BJ (cell line): ENCODE data around the gene COLEC12. TPM values are rescaled to one million over a fixed set of nuclear protein-coding genes. Genes with fewer than 3 reads are reported as not detected.
"Not testable (repeated sequence)": the region's sequence is repeated elsewhere in the genome, so short reads cannot be mapped to it uniquely, and the experiment has no call there.

Source experiments
- CTCF ChIA-PET: fragments of 350-600 bp; formaldehyde crosslinking; extraction: SDS; loops from one replicate; lab custom pipeline; 2021; ENCODE audit warnings: antibody characterized with exemption, inconsistent platforms; lab: Yijun Ruan, JAX
- POLR2A ChIA-PET: fragments of 300-600 bp; sonication (Branson Sonifier 250); formaldehyde crosslinking; extraction: SDS; loops from one replicate; lab custom pipeline; 2021; ENCODE audit warnings: antibody characterized with exemption; lab: Charles Lee
- DNase-seq: peaks from one replicate; pipeline ENCODE4 v3.0.0-alpha.2; 2011; ENCODE audit warnings: low read depth
- H3K27me3 ChIP-seq: 2 replicates; pipeline ENCODE4 v1.6.0; 2011; ENCODE audit warnings: low read length; ENCODE audit not compliant: control insufficient read depth, insufficient read depth
- H3K36me3 ChIP-seq: 2 replicates; pipeline ENCODE4 v1.5.1; 2011; ENCODE audit warnings: low read length; ENCODE audit not compliant: control insufficient read depth, insufficient read depth
- H3K4me3 ChIP-seq: 2 replicates; pipeline ENCODE4 v1.5.1; 2011; ENCODE audit warnings: low read depth, mild to moderate bottlenecking, control low read depth, low read length
- polyA plus RNA-seq: library from polyadenylated mRNA; depleted of rRNA; stranded (reverse); fragments of >200 nt; gene quantifications from 2 replicates; pipeline ENCODE4 v1.2.3, GENCODE V29; 2011
- TF ChIP-seq, protein P1 (sequence below): IDR thresholded peaks from 2 replicates; pipeline ENCODE4 v1.5.1; 2011; ENCODE audit warnings: low read depth, mild to moderate bottlenecking, control low read depth, inconsistent platforms, low read length, moderate library complexity; ENCODE audit not compliant: insufficient read depth

COLEC12 gene
- polyA plus RNA-seq, 1 experiment = 41.1 TPM

DNA sequence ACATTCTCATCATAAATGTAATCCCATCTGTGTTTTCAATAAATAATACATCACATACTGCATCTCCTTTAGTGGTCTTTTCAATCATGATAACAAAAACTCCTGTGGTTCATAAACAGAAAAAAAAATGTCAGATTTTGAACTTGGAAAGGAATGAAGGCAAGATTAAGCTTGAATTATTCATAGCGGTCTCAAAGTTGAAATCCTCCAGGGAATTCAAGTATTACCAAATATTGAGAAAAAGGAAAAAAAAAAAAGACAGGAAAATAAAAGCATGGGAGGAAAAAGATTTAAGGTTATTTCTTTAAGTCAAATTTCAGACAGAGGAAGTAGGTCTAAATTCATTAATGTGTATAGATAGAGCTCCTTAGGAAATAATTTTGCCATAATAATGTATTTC is 92.1 kb downstream of the COLEC12 start:
- ChIA-PET POLR2A (no interaction called here), CTCF (interaction anchor here (1.0 to 1.2 kb wide), 2 partner anchors 8 to 207 kb away, joined by 3 to 5 read pairs; no protein-coding TSS in a partner anchor)
- H3K36me3 ChIP-seq = peaks cover 2% of the 10 kb centered on the region; the same call in 1 of the 2 replicates
- H3K4me3 ChIP-seq = no peak overlapping the region
- DNase-seq = no peak
- no peaks in the 10 kb centered on the region for H3K27me3 ChIP-seq
- TF ChIP-seq, protein P1, sequence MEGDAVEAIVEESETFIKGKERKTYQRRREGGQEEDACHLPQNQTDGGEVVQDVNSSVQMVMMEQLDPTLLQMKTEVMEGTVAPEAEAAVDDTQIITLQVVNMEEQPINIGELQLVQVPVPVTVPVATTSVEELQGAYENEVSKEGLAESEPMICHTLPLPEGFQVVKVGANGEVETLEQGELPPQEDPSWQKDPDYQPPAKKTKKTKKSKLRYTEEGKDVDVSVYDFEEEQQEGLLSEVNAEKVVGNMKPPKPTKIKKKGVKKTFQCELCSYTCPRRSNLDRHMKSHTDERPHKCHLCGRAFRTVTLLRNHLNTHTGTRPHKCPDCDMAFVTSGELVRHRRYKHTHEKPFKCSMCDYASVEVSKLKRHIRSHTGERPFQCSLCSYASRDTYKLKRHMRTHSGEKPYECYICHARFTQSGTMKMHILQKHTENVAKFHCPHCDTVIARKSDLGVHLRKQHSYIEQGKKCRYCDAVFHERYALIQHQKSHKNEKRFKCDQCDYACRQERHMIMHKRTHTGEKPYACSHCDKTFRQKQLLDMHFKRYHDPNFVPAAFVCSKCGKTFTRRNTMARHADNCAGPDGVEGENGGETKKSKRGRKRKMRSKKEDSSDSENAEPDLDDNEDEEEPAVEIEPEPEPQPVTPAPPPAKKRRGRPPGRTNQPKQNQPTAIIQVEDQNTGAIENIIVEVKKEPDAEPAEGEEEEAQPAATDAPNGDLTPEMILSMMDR = no peak

DNA sequence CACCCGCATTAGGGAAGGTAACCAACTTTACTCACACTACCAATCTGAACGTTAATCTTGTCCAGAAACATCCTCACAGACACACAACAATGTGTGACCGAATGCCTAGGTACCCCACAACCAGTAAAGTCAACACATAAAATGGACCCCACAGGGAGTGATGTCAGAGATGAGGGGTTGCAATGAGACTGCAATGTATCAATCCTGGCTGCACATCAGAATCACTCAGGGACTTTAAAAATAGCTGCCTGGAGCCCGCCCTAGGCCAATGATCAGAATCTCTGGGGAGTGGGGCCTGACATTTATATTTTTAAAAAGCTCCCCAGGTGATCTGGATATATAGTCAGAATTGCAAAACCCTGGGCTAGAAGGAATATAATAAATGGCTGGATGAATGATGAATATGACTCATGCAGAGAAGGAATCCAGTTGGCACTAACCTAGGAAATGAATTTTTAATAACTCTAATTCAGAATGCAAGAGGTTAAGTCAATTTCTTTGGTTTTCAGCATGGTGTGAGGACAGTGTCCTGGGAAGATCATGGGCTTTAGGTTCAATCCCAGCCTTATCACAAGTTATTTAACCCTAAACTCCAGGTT is 92.8 kb downstream of the COLEC12 start:
- H3K36me3 ChIP-seq = peaks cover 2% of the 10 kb centered on the region; the same call in 1 of the 2 replicates
- TF ChIP-seq, protein P1 = no peak
- POLR2A ChIA-PET = no interaction called here
- H3K27me3 ChIP-seq = no peaks in the 10 kb centered on the region
- CTCF ChIA-PET = no interaction called here
- H3K4me3 ChIP-seq = no peak overlapping the region
- DNase-seq = no peak

DNA sequence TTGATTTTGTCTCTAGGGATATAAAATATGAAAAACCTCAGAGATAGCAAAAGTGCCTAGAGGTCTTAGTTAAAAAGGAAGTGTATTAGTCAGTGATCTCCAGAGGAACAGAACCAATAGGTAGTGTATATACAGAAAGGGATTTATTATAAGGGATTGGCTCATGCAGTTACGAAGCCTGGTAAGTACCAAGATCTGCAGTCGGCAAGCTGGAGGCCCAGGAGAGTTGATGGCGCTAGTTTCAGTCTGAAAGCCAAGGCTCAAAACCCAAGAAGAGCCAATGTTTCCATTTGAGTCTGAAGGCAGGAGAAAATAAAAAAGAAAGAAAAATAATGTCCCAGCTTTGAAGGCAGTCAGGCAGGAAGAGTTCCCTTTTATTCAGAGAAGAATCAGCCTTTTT is 93.3 kb downstream of the COLEC12 start:
- no peak overlapping the region for H3K4me3 ChIP-seq
- ChIA-PET CTCF (no interaction called here), POLR2A (no interaction called here)
- TF ChIP-seq, protein P1 = no peak
- no peak for DNase-seq
- H3K36me3 ChIP-seq = peaks cover 2% of the 10 kb centered on the region; the same call in 1 of the 2 replicates
- no peaks in the 10 kb centered on the region for H3K27me3 ChIP-seq

DNA sequence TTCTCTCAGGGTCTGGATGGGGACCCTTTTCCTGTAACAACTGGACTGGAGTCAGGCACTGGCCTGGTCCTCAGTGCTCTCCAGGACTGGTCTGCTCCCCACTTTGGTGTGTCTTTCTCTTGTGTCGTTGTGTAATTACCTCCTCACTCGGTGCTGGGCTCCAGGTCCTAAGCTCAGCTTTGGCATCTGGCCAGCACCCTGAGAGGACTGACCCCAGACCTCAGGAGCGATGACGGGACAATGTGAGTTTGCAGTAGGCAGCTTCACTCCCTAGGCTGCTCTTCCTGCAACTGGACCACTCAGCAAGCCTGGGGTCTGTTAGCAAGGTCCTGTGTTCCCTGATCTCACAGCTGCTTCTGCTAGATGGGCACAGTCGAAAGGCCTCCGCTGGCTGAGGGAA is 93.8 kb downstream of the COLEC12 start:
- no peaks in the 10 kb centered on the region for H3K27me3 ChIP-seq
- no peak for DNase-seq

DNA sequence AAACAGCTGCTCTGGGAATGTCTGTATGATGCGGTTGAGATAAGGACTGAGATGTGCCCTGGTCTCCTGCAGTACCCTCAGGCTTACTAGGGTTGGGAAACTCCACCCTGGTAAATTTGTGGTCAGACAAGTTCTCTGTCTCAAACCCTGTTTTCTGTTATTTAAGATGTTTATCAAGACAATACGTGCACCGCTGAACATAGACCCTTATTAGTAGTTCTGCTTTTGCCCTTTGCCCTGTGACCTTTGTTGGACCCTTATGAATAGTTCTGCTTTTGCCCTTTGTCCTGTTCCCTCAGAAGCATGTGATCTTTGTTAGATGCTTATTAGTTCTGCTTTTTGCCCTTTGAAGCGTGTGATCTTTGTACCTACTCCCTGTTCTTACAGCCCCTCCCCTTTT is 95.5 kb downstream of the COLEC12 start:
- H3K27me3 ChIP-seq, POLR2A ChIA-PET, DNase-seq, H3K4me3 ChIP-seq, CTCF ChIA-PET, H3K36me3 ChIP-seq: not testable (repeated sequence)

More for the DNA sequence above, 93.8 kb downstream of the COLEC12 start:
- POLR2A ChIA-PET = no interaction called here
- TF ChIP-seq, protein P1 = no peak
- H3K36me3 ChIP-seq = peaks cover 3% of the 10 kb centered on the region; the same call in 1 of the 2 replicates
- CTCF ChIA-PET = no interaction called here
- H3K4me3 ChIP-seq = no peak overlapping the region

DNA sequence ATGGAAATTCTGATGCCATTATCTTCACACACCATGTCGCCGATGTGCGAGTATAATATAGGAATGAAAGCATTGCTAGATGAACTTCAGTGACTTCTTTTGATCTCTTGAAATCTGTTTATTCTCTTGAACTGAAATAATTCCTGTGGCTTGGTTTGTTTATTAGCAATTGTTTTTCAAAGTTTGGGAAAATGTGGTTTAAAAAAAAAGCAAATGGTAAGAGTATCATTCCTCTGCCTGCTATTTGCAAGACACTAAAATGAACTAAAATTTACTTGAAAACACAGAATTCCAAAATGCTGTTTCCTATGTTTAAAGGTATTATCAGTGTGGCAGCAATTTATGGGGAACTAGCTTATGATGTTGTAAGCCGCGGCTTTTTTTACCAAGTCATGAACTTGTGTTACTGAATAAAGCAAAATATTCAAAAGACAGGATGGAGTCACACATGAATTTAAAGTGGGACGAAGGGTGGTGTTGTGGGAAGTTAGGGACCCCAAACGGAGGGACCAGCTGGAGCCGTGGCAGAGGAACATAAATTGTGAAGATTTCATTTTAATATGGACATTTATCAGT is 96.4 kb downstream of the COLEC12 start:
- TF ChIP-seq, protein P1 = no peak
- CTCF ChIA-PET = interaction anchor here (0.5 kb wide), 1 partner anchor 27 kb away, joined by 3 read pairs; no protein-coding TSS in a partner anchor
- H3K36me3 ChIP-seq = peaks cover 3% of the 10 kb centered on the region; the same call in 1 of the 2 replicates
- H3K27me3 ChIP-seq = no peaks in the 10 kb centered on the region
- DNase-seq = no peak
- POLR2A ChIA-PET = no interaction called here
- no peak overlapping the region for H3K4me3 ChIP-seq
